Neural progenitor cell (in vitro differentiated cells): ENCODE measurements around the gene TAPT1.

Source experiments
- CTCF ChIP-seq: fragments of 200-600 bp; sonication (generic); IDR thresholded peaks from 2 replicates; pipeline ENCODE4 v1.5.1; 2017; ENCODE audit warnings: antibody characterized with exemption, mild to moderate bottlenecking
- EZH2 ChIP-seq: fragments of 200-600 bp; sonication (generic); IDR thresholded peaks from 2 replicates; pipeline ENCODE4 v1.6.1; 2017; ENCODE audit warnings: antibody characterized with exemption, mild to moderate bottlenecking, moderate library complexity
- EZH2phosphoT487 ChIP-seq: fragments of 200-600 bp; sonication (generic); IDR thresholded peaks from 2 replicates; pipeline ENCODE4 v1.6.1; 2017; ENCODE audit warnings: antibody characterized with exemption

GRCh38 chr4:16114546-16114945 lies 111.7 kb downstream of the TAPT1 start:
- TF ChIP-seq EZH2 = no peak
- no peak for TF ChIP-seq CTCF
- no peak for TF ChIP-seq EZH2phosphoT487
